Kidney epithelial cell (primary cell): ENCODE results near the gene ANKRD9. TPM values are rescaled to one million over a fixed set of nuclear protein-coding genes. Genes with fewer than 3 reads are reported as not detected.
A peak's percentile ranks its signal among the peaks of the same experiment; 100 is the strongest.

ENCODE experiments used
- DNase-seq: peaks from one replicate; pipeline ENCODE4 v3.0.0-alpha.2; 2010; ENCODE audit warnings: low read depth
- H3K27me3 ChIP-seq: 2 replicates; pipeline ENCODE4 v1.6.0; 2011; ENCODE audit warnings: low read length; ENCODE audit not compliant: control insufficient read depth, insufficient read depth
- H3K36me3 ChIP-seq: 2 replicates; pipeline ENCODE4 v1.5.1; 2011; ENCODE audit warnings: low read length; ENCODE audit not compliant: control insufficient read depth, insufficient read depth
- H3K4me3 ChIP-seq: 2 replicates; pipeline ENCODE4 v1.5.1; 2011; ENCODE audit warnings: low read depth, mild to moderate bottlenecking, control low read depth, low read length
- total RNA-seq: library from RNA; depleted of rRNA; stranded (reverse); fragments of >200 nt; gene quantifications from 2 replicates; pipeline ENCODE4 v1.2.3, GENCODE V29; 2015
- TF ChIP-seq, protein P1 (sequence below): IDR thresholded peaks from 2 replicates; pipeline ENCODE4 v1.5.1; 2011; ENCODE audit warnings: mild to moderate bottlenecking, moderate library complexity, low read length, control low read depth, inconsistent platforms; ENCODE audit not compliant: insufficient read depth, poor library complexity, severe bottlenecking

Gene ANKRD9
- total RNA-seq, 1 donor from 2014 or later: 35.6 TPM

GRCh38 chr14:102518063-102518648 is 8.6 kb upstream of the ANKRD9 start:
- TF ChIP-seq, protein P1, sequence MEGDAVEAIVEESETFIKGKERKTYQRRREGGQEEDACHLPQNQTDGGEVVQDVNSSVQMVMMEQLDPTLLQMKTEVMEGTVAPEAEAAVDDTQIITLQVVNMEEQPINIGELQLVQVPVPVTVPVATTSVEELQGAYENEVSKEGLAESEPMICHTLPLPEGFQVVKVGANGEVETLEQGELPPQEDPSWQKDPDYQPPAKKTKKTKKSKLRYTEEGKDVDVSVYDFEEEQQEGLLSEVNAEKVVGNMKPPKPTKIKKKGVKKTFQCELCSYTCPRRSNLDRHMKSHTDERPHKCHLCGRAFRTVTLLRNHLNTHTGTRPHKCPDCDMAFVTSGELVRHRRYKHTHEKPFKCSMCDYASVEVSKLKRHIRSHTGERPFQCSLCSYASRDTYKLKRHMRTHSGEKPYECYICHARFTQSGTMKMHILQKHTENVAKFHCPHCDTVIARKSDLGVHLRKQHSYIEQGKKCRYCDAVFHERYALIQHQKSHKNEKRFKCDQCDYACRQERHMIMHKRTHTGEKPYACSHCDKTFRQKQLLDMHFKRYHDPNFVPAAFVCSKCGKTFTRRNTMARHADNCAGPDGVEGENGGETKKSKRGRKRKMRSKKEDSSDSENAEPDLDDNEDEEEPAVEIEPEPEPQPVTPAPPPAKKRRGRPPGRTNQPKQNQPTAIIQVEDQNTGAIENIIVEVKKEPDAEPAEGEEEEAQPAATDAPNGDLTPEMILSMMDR: no peak
- no peak overlapping the region for H3K4me3 ChIP-seq
- no peak for DNase-seq
- no peaks in the 10 kb centered on the region for H3K36me3 ChIP-seq
- H3K27me3 ChIP-seq: peaks cover 7% of the 10 kb centered on the region

DNA sequence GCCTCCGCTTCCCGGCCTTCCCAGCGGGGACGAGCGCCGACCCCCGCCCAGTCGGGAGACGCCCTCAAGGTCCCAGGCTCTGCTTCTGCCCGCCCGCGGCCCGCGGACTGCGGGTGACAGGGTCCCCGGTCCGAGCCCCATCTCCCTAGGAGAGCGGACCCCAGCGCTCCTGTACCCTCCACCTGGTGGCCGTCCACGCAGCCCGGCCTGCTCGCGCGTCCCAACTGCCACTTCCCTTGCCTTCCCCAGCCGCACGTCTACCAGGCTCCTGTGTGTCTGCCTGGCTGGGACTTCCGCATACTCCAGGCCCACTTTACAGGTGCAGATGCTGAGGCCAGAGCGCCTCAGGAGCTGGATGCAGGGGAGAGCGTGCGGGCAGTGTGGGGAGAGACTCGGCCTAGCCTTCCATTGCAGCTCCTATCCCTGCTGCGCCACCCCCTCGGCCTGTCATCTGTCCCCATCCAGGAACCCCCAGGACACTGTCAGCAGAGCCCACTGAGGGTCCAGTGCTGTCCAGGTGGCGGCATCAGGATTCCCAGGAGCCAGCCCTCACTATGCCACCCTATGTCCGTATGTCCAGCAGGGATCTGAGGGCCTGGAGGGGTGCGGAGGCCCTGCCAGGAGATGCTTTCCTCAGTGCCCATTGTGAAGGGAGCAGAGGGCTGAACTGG is 8.0 kb upstream of the ANKRD9 start:
- no peaks in the 10 kb centered on the region for H3K36me3 ChIP-seq
- TF ChIP-seq, protein P1: no peak
- peaks cover 7% of the 10 kb centered on the region for H3K27me3 ChIP-seq
- H3K4me3 ChIP-seq: peak overlapping the region; percentile 55
- DNase-seq: no peak

- no peak for DNase-seq
- TF ChIP-seq, protein P1: no peak
- peak overlapping the region; percentile 55 for H3K4me3 ChIP-seq
- no peaks in the 10 kb centered on the region for H3K36me3 ChIP-seq
- H3K27me3 ChIP-seq: peaks cover 7% of the 10 kb centered on the region
These were observed 7.2 kb upstream of the ANKRD9 start for GRCh38 chr14:102516531-102517391.

DNA sequence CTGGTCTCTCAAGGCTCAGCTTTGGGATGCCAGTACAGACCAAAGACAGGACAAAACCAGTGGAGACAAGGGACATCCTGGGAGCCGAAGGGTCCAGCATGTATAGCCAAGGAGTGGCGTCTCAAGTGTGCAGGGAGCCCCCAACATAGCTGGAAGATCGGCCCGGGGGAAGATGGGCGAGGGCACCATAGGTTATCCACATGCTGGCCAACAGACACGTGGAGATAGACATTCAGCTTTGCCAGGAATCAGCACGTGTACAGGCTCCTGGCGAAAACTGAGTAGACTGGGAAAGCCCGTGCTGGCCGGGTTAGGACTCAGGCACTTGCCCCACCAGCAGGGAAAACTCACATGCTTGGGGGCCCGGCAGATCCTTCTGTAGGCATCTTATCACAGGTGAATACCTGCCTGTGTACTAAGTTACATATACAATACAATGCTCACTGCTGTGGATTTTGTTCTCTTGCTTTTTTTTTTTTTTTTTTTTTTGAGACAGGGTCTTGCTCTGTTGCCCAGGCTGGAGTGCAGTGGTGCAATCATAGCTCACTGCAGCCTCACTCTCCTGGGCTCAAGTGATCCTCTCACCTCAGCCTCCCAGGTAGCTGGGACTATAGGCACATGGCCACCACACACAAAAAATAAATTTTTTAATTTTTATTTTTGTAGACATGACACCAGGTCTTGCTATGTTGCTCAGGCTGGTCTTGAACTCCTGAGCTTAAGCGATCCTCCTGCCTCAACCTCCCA is 5.6 kb upstream of the ANKRD9 start:
- TF ChIP-seq, protein P1: no peak
- no peak for DNase-seq
- Histone ChIP-seq H3K4me3 (no peak overlapping the region), H3K27me3 (peaks cover 7% of the 10 kb centered on the region), H3K36me3 (no peaks in the 10 kb centered on the region)

DNA sequence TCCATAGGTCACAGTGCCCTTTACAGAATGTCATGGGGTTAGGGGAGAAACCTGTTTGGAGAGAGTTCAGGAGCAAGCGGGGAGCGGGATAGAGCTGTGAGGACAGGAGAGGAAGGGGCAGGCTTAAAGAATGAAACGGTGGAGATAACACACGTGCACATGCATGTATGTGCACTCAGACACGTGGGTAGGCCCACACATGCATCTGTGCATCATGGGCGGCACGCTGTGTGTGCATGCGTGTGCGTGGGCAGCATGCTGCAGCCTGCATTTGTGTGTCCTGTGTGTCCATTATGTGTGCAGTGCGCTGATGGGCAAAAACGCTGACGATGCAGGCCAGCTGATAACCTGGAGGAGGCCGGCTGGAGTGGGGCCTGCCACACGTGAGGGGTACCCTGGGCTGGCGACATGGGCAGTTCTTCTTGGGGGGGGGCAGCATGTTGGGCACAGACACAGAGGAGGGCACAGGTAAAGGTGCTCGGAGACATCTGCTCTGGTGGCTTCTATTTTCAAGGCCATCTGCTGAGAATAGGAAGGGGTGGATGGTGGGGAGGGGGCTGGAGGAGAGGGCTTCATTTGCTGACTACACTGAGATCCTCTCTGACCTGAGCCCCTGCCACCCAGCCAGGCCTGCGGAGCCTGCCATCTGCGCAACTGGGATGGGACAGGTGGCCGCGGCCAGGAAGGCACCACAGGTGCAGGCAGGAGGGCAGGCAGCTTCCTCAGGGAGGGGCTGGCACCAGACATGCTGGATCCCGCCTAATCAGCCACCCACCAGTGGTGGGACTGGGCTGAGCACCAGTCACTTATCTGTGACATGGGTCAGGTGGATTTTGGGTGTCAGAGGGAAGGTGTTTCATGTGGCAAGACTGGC is 4.6 kb upstream of the ANKRD9 start:
- Histone ChIP-seq H3K27me3 (peaks cover 7% of the 10 kb centered on the region), H3K4me3 (no peak overlapping the region), H3K36me3 (no peaks in the 10 kb centered on the region)
- no peak for DNase-seq
- TF ChIP-seq, protein P1: no peak
